NT2/D1 (cell line): Measurements from ENCODE around the gene MAD1L1.

Experiments
- DNase-seq: peaks from one replicate; pipeline ENCODE4 v3.0.0-alpha.2; 2011; ENCODE audit warnings: low read depth, low spot score
- H3K27me3 ChIP-seq: 2 replicates; pipeline ENCODE4 v1.6.0; 2011; ENCODE audit warnings: mild to moderate bottlenecking; ENCODE audit not compliant: insufficient read length, insufficient read depth
- H3K36me3 ChIP-seq: 2 replicates; pipeline ENCODE4 v1.6.1; 2011; ENCODE audit warnings: mild to moderate bottlenecking, low read length, mixed read lengths; ENCODE audit not compliant: insufficient read depth, insufficient read length
- H3K4me1 ChIP-seq: 2 replicates; pipeline ENCODE4 v1.5.1; 2011; ENCODE audit not compliant: insufficient read depth, insufficient read length
- H3K4me3 ChIP-seq: 2 replicates; pipeline ENCODE4 v1.5.1; 2011; ENCODE audit warnings: low read depth; ENCODE audit not compliant: insufficient read length
- H3K9ac ChIP-seq: 2 replicates; pipeline ENCODE4 v1.6.0; 2011; ENCODE audit warnings: low read depth; ENCODE audit not compliant: insufficient read length
- H3K9me3 ChIP-seq: 2 replicates; pipeline ENCODE4 v1.5.1; 2011; ENCODE audit warnings: mild to moderate bottlenecking, low read length; ENCODE audit not compliant: insufficient read depth
- SUZ12 ChIP-seq: IDR thresholded peaks from 2 replicates; pipeline ENCODE4 v1.6.1; 2011; ENCODE audit not compliant: insufficient read length, insufficient read depth; ENCODE audit errors: extremely low read depth
- YY1 ChIP-seq: IDR thresholded peaks from 2 replicates; pipeline ENCODE4 v1.6.1; 2011; ENCODE audit not compliant: insufficient read length, insufficient read depth
- ZNF274 ChIP-seq: IDR thresholded peaks from 2 replicates; pipeline ENCODE4 v1.6.1; 2011; ENCODE audit warnings: mild to moderate bottlenecking, low read depth, low read length

Gene MAD1L1

DNA sequence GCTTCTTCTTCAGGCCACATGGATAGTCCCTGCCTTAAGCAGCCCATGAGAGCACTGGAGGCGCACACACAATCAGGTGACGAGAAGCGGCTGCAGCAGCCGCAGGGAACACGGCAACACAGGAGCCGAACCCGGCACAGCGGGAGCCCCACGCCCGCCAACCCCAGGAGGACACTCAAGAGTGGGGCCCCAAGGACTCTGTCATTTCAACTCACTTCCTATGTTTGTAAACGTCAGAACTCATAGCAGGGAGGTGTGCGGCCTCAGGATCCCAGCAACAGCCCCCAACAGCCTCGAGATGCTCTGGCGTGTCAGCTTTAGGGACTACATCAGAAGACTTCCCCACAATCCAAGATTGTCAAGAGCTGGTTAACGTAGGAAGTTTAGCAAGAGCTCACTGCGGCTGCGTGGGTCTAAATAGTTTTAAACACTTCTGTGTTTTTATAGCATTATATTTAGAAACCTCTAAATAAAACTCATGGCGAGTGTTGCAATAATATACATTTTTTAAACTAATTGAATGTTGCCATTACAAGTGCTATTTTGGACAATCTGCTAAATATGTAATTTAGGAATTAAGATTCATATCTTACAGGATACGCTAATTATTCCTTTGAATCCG lies 123.4 kb downstream of the MAD1L1 start:
- no peak for DNase-seq
- H3K4me1 ChIP-seq, result peaks cover 61% of the 10 kb centered on the region
- H3K9me3 ChIP-seq, result no peaks in the 10 kb centered on the region
- H3K4me3 ChIP-seq, result no peak overlapping the region
- TF ChIP-seq SUZ12, result no peak
- no peak for TF ChIP-seq YY1
- no peak for TF ChIP-seq ZNF274
- no peak overlapping the region for H3K9ac ChIP-seq
- no peaks in the 10 kb centered on the region for H3K27me3 ChIP-seq
- H3K36me3 ChIP-seq, result peaks cover 16% of the 10 kb centered on the region

- H3K27me3 ChIP-seq, result no peaks in the 10 kb centered on the region
- H3K36me3 ChIP-seq, result peaks cover 12% of the 10 kb centered on the region
- H3K4me1 ChIP-seq, result peaks cover 59% of the 10 kb centered on the region
- H3K9me3 ChIP-seq, result no peaks in the 10 kb centered on the region
- no peak overlapping the region for H3K4me3 ChIP-seq
- no peak overlapping the region for H3K9ac ChIP-seq
- TF ChIP-seq ZNF274 (no peak), SUZ12 (no peak), YY1 (no peak)
- no peak for DNase-seq
These were observed 124.1 kb downstream of the MAD1L1 start for GRCh38 chr7:2108501-2109250.

GRCh38 chr7:2108071-2108455 lies 124.7 kb downstream of the MAD1L1 start:
- peaks cover 63% of the 10 kb centered on the region for H3K4me1 ChIP-seq
- peaks cover 12% of the 10 kb centered on the region for H3K36me3 ChIP-seq
- TF ChIP-seq SUZ12 (no peak), YY1 (no peak)
- DNase-seq, result no peak
- H3K4me3 ChIP-seq, result no peak overlapping the region
- peak overlapping the region; percentile 13 for H3K9ac ChIP-seq
- no peaks in the 10 kb centered on the region for H3K9me3 ChIP-seq
- H3K27me3 ChIP-seq, result no peaks in the 10 kb centered on the region

- TF ChIP-seq ZNF274 (no peak), YY1 (no peak), SUZ12 (no peak)
- peaks cover 17% of the 10 kb centered on the region for H3K36me3 ChIP-seq
- DNase-seq, result no peak
- no peaks in the 10 kb centered on the region for H3K9me3 ChIP-seq
- H3K4me1 ChIP-seq, result peaks cover 62% of the 10 kb centered on the region
- peak overlapping the region; percentile 34 for H3K9ac ChIP-seq
- H3K4me3 ChIP-seq, result no peak overlapping the region
- H3K27me3 ChIP-seq, result no peaks in the 10 kb centered on the region
These were observed 125.2 kb downstream of the MAD1L1 start for GRCh38 chr7:2107386-2108070.

- Histone ChIP-seq H3K4me3 (no peak overlapping the region), H3K36me3 (peaks cover 23% of the 10 kb centered on the region), H3K27me3 (no peaks in the 10 kb centered on the region), H3K9me3 (no peaks in the 10 kb centered on the region), H3K9ac (peak overlapping the region; percentile 34), H3K4me1 (peaks cover 58% of the 10 kb centered on the region)
- no peak for DNase-seq
- TF ChIP-seq SUZ12 (no peak), YY1 (no peak), ZNF274 (no peak)
These were observed 125.8 kb downstream of the MAD1L1 start for GRCh38 chr7:2106924-2107323.

GRCh38 chr7:2106440-2106839 lies 126.3 kb downstream of the MAD1L1 start:
- H3K4me1 ChIP-seq, result peaks cover 55% of the 10 kb centered on the region
- no peak overlapping the region for H3K4me3 ChIP-seq
- no peak for DNase-seq
- H3K9ac ChIP-seq, result no peak overlapping the region
- no peaks in the 10 kb centered on the region for H3K9me3 ChIP-seq
- no peaks in the 10 kb centered on the region for H3K27me3 ChIP-seq
- TF ChIP-seq ZNF274 (no peak), YY1 (no peak), SUZ12 (no peak)
- peaks cover 26% of the 10 kb centered on the region for H3K36me3 ChIP-seq

DNA sequence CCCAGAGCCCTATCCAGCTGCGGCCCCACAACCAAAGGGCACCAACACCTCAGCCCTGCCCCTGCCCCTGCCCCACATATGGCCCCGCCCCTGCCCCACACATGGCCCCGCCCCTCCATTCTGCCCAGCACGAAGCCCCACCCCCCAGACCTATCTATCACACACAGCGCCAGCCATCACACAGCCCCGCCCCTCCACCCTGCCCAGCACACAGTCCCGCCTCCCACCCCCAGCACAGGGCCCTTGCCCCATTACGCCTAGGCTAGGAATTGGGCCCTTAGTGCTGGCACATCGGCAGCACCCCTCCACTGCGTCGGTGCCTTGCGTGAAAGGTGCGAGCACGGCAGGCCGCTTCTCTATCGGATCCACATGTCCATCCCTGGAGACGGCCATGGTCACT lies 126.8 kb downstream of the MAD1L1 start:
- Histone ChIP-seq H3K4me3 (no peak overlapping the region), H3K9ac (no peak overlapping the region), H3K9me3 (no peaks in the 10 kb centered on the region), H3K27me3 (no peaks in the 10 kb centered on the region), H3K36me3 (peaks cover 27% of the 10 kb centered on the region), H3K4me1 (peaks cover 53% of the 10 kb centered on the region)
- DNase-seq, result no peak
- TF ChIP-seq YY1 (no peak), SUZ12 (no peak), ZNF274 (no peak)
